Measurements from ENCODE around the gene NIN. TPM values are rescaled to one million over a fixed set of nuclear protein-coding genes. Genes with fewer than 3 reads are reported as not detected.
A peak's percentile ranks its signal among the peaks of the same experiment; 100 is the strongest.

Gene NIN
- polyA plus RNA-seq, 1 experiment, result 26.9 TPM

DNA sequence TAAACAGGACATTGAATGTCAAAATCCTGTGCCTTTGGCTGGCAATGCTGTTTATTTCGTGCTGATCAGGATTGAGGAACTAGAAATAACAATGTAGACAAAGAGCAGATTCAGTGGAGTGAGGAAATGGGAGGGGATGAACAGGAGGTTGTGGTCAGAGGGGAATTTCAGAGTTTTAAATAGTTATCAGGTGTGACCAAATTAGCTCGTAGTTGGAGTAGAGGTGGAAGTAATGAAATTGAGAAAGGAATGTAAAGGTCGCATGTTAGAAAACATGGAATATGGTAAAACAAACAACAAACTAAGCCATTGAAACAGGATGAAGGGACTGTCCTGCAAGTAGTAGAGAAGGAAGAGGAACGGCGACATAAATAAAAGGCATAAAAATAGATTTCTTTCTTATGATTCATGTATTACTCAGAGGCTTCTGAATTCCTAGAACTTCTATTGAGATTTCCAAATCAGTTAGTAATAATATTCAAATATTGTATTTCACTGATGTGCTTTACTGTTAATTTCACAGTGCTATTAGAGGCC, 153.4 kb downstream of the NIN start:
- TF ChIP-seq CTCF (IDR thresholded peaks at IDR 0.05; ENCODE audit: low read depth, low read length), result no peak
- no peaks in the 10 kb centered on the region for H3K27me3 ChIP-seq (ENCODE audit: control insufficient read depth, insufficient read depth, low read length)
- no peak overlapping the region for H3K4me3 ChIP-seq (ENCODE audit: low read depth, low read length)
- POLR2A ChIA-PET, result interaction anchor here (0.6 to 2.4 kb wide), 3 partner anchors 9 to 86 kb away, joined by 3 to 8 read pairs (median 4); partner anchors contain the start of gene SAV1
- no peaks in the 10 kb centered on the region for H3K9me3 ChIP-seq (ENCODE audit: control insufficient read depth, insufficient read depth, low read length)
- CTCF ChIA-PET, result interaction anchor here (0.8 to 2.1 kb wide), 3 partner anchors 37 to 135 kb away, joined by 3 to 9 read pairs (median 4); no protein-coding TSS in a partner anchor
- no peak for DNase-seq (ENCODE audit: low read depth, low spot score)
- H3K27ac ChIP-seq (ENCODE audit: low read depth, low read length), result peak overlapping the region; percentile 11

- TF ChIP-seq CTCF (IDR thresholded peaks at IDR 0.05; ENCODE audit: low read depth, low read length), result no peak
- ChIA-PET POLR2A (interaction anchor here (1.2 to 2.4 kb wide), 2 partner anchors 8 to 87 kb away, joined by 3 to 8 read pairs; partner anchors contain the start of gene SAV1), CTCF (interaction anchor here (0.6 to 2.1 kb wide), 4 partner anchors 20 to 134 kb away, joined by 3 to 9 read pairs (median 4); no protein-coding TSS in a partner anchor)
- no peak for DNase-seq (ENCODE audit: low read depth, low spot score)
- peak overlapping the region; percentile 53 for H3K27ac ChIP-seq (ENCODE audit: low read depth, low read length)
- H3K9me3 ChIP-seq (ENCODE audit: control insufficient read depth, insufficient read depth, low read length), result no peaks in the 10 kb centered on the region
- no peaks in the 10 kb centered on the region for H3K27me3 ChIP-seq (ENCODE audit: control insufficient read depth, insufficient read depth, low read length)
- H3K4me3 ChIP-seq (ENCODE audit: low read depth, low read length), result no peak overlapping the region
Measured at GRCh38 chr14:50676814-50677516, 154.0 kb downstream of the NIN start.

GRCh38 chr14:50675597-50675996, 155.4 kb downstream of the NIN start:
- H3K27me3 ChIP-seq (ENCODE audit: control insufficient read depth, insufficient read depth, low read length), result no peaks in the 10 kb centered on the region
- no peak overlapping the region for H3K4me3 ChIP-seq (ENCODE audit: low read depth, low read length)
- no peak for DNase-seq (ENCODE audit: low read depth, low spot score)
- no peak overlapping the region for H3K27ac ChIP-seq (ENCODE audit: low read depth, low read length)
- ChIA-PET CTCF (interaction anchor here (0.6 to 1.0 kb wide), 2 partner anchors 101 to 1042 kb away, joined by 3 read pairs; no protein-coding TSS in a partner anchor), POLR2A (interaction anchor here (1.0 kb wide), 1 partner anchor 25 kb away, joined by 6 read pairs; no protein-coding TSS in a partner anchor)
- TF ChIP-seq CTCF (IDR thresholded peaks at IDR 0.05; ENCODE audit: low read depth, low read length), result no peak
- no peaks in the 10 kb centered on the region for H3K9me3 ChIP-seq (ENCODE audit: control insufficient read depth, insufficient read depth, low read length)

DNA sequence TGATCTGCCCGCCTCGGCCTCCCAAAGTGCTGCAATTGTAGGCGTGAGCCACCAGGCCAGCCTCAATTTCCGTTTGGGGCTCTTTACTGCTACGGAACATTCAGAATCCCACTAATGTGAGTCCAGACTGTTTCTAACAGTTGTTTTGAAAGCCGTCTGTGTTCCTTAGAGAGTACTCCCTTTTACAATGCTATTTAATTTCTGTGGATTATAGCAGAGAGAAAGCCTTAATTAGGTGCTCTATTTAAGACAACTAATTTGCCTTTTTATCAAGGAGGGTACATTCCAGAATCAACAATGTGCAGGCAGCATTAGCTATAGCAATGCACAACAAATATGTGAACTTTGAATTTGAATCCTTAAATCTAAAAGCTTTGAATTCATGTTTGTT, 160.1 kb downstream of the NIN start:
- no peak for DNase-seq (ENCODE audit: low read depth, low spot score)
- ChIA-PET CTCF (interaction anchor here (0.7 kb wide), 1 partner anchor 128 kb away, joined by 3 read pairs; no protein-coding TSS in a partner anchor), POLR2A (no interaction called here)
- TF ChIP-seq CTCF (IDR thresholded peaks at IDR 0.05; ENCODE audit: low read depth, low read length), result no peak
- no peaks in the 10 kb centered on the region for H3K9me3 ChIP-seq (ENCODE audit: control insufficient read depth, insufficient read depth, low read length)
- H3K27me3 ChIP-seq (ENCODE audit: control insufficient read depth, insufficient read depth, low read length), result no peaks in the 10 kb centered on the region
- no peak overlapping the region for H3K4me3 ChIP-seq (ENCODE audit: low read depth, low read length)
- no peak overlapping the region for H3K27ac ChIP-seq (ENCODE audit: low read depth, low read length)
